GM12892 (cell line): ENCODE data around the gene KRTAP10-3.

ENCODE experiments used
- POLR2A ChIP-seq: IDR thresholded peaks from 2 replicates; pipeline ENCODE4 v1.6.1; 2011; ENCODE audit warnings: low read depth, low read length, control low read depth
- TAF1 ChIP-seq: IDR thresholded peaks from 2 replicates; pipeline ENCODE4 v1.6.1; 2011; ENCODE audit warnings: low read depth, mild to moderate bottlenecking, control low read depth, low read length, borderline replicate concordance

DNA sequence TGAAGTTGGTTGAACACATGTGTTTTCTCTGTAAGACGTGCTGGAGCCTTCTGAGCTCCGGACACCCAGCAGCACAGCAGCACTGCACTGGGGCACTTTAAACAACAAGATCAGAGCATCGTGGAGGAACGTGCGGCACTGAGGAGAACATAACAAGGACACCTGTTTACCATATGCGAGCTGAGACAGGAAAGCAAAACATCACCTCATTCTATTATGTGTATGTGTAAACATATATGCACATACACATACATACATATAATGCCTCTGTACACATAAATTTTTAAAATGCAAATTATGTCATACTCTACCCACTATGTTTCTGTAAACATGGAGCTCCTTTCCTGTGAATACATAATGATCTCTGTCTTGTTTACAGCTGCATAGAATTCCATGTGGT lies 36.9 kb upstream of the KRTAP10-3 start:
- TF ChIP-seq TAF1 (no peak), POLR2A (no peak)
